ENCODE measurements around the gene MAP3K3.

The MAP3K3 gene

DNA sequence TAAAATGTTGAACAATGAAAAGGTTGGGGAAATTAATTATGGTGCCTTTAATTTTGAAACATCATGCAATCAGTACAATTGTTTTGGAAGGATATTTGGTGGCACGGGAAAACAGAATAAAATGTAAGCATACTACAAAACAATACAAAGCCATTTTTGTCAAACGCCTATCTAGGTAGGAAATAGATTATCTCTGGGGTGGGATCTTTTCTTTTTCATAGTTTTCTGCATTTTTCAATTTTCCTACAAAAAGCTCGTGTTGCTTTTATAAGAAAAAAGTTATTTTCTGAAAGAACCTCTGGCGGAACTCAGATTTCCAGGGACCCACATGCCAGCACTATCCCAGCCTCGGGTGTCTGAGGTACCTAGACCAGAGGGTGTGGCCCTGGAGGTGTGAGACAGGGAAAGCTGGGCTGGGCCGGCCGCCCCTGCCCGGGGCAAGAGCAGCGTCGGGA is 961 bp upstream of the MAP3K3 start:
- in situ Hi-C loops (cut with MboI; ENCODE audit: low sequenced_read_pairs) = no loop called here

- in situ Hi-C loops (cut with MboI; ENCODE audit: low sequenced_read_pairs) = no loop called here
Measured at GRCh38 chr17:63622574-63623390, 565 bp downstream of the MAP3K3 start.

GRCh38 chr17:63623786-63624530 is 1.7 kb downstream of the MAP3K3 start:
- in situ Hi-C loops (cut with MboI; ENCODE audit: low sequenced_read_pairs) = no loop called here

DNA sequence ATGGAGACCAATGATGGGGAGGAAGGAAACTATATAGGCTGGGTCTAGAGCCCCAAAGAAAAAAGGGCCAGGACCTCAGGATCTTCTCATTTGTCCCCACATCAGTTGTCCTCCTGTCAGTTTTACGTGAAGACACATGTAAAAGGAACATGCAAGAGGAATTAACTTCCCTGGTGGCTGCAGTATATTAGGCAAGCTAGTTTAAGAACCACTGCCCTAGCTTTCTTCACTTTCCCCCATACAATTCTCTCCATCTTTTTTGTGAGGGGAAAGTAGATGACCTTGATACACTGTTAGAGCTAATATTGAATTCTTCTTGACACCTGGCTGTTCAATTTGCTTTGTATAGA is 2.3 kb downstream of the MAP3K3 start:
- in situ Hi-C loops (cut with MboI; ENCODE audit: low sequenced_read_pairs) = no loop called here

DNA sequence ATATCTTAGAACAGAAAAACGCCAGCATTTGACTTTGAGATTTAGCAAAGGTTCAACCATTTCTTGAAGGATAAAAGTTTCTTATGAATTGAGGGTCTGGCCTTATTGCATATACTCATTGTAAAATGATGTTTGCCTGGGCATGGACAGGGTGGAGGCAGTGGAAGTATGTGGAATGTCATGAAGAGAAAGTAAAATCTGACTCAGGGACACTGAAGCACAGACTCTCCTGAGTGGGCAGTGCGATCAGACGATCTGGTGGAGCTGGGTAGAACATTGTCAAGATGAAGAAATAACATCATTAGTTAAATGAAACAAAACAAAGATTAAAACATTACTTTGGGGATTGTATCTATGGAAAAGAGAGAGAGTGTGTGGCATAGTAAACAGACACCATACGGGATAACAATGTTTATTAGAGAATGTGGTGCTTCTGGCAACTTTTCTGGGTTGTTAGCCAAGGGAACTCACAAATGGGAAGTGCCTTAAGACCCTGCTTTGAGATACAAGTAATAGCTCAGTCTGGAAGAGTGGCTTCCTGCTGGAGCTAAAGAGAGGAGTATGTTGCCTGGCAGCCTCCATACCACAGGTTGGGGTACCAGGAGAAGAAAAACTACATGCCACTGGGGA is 4.4 kb downstream of the MAP3K3 start:
- in situ Hi-C loops (cut with MboI; ENCODE audit: low sequenced_read_pairs) = no loop called here

DNA sequence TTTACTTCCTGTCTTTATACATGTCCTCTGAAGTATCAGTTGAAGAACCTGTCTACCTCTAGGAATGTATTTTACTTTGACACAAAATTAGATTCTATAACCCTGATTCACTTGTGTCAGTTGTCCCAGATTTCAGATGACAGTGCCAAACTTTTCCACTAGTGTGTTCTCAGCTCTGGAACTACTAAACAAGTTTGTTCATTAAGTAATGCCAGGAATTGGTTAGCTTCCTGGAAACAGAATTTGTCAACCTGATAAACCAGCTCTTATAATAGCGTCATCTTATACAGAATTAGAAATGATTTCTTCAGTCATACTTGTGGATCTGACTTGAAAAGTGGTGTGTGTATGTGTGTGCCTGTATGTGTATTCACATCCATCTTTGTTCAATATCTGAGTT is 7.4 kb downstream of the MAP3K3 start:
- in situ Hi-C loops (cut with MboI; ENCODE audit: low sequenced_read_pairs) = no loop called here

DNA sequence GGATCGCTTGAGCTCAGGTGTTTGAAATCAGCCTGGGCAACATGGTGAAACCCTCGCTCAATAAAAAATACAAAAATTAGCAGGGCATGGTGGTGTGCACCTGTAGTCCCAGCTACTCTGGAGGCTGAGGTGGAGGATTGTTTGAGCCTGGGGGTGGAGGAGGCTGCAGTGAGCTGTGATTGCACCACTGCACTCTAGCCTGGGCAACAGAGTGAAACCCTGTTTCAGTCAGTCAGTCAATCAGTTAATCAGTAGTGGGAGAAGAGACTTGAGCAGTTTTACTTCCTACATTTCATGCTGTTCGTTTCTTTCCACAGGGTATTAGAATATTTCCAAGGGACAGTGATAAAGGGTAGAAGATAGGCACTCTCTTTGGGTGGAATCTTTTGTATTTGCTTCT is 8.8 kb downstream of the MAP3K3 start:
- in situ Hi-C loops (cut with MboI; ENCODE audit: low sequenced_read_pairs) = no loop called here

DNA sequence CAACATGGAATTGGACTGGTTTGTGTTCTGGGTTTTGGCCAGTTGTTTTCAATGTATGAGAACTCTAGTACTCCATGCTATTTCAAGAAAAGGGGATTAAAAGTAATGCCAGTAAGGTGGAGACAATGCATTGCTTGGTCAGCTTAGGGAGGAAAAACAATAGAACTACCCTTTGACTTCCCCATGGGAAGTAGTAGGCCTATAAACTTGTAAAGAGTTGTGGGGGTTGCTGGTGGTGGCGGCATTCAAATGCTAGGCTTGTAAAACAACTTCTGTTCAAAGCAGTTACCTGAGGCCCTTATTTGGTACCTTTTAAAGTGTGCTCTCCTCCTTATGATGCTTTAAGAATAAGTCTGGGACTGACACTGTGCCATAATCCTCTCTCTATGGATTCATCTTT is 9.4 kb downstream of the MAP3K3 start:
- in situ Hi-C loops (cut with MboI; ENCODE audit: low sequenced_read_pairs) = no loop called here

DNA sequence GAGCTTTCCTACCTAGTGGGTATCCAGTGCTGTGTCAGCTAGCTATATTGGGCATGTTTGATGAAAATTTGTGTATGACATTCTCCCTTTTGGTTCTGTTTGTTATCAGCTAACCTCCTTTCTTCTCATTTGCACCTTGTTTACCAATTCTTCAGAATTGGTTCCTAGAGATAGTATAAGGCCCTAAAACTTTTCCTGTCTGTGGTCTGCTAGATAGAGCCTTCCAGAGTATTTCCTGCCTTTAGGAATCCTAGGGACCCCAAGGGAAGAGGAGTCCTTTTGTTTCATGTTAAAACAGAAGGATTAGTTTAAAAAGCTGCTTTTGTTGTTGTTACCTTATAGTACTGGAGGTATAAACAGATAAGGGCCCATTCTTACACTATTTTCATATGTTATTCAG is 11.5 kb downstream of the MAP3K3 start:
- in situ Hi-C loops (cut with MboI; ENCODE audit: low sequenced_read_pairs) = no loop called here

- in situ Hi-C loops (cut with MboI; ENCODE audit: low sequenced_read_pairs) = no loop called here
Measured at GRCh38 chr17:63634163-63634562, 11.9 kb downstream of the MAP3K3 start.

- in situ Hi-C loops (cut with MboI; ENCODE audit: low sequenced_read_pairs) = no loop called here
Measured at GRCh38 chr17:63634816-63635215, 12.6 kb downstream of the MAP3K3 start.

DNA sequence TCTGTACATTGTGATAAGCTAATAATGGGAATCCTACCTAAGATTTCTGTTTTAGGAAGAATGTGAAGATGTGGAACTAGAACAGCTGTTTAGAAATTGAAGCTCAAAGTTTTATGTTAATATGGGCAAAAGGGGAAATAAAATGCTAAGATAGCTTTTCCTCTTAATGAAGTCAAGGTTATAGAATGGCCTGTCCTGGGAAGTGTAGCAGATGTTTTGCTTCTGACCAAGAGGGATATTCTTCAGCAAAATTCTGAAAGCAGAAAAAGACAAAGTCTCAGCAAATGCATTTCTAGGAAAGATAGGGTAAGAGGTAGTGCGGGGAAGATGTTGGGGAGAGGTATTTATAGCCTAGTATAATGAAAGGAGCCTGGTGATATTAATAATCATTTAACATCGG is 13.1 kb downstream of the MAP3K3 start:
- in situ Hi-C loops (cut with MboI; ENCODE audit: low sequenced_read_pairs) = no loop called here

DNA sequence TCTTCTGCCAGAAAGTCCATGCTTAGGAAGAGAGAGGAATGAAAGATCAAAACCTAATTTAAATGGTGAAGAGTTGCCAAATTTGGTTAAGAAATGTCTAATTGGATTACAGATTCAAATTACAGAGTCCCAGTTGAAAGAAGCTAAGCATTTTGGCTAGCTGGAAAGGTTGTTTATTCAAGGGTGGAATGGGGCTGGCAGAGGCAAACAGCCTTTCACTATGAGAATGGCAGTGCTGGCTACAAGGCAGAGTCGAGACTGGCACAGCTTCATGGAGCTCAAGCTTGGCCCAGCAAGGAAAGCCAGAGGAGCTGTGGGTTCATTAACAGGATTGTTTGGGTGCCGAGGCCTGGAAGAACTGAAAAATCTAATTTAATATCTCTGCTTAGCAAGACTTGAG is 13.6 kb downstream of the MAP3K3 start:
- in situ Hi-C loops (cut with MboI; ENCODE audit: low sequenced_read_pairs) = no loop called here

- in situ Hi-C loops (cut with MboI; ENCODE audit: low sequenced_read_pairs) = no loop called here
Measured at GRCh38 chr17:63639125-63639524, 16.9 kb downstream of the MAP3K3 start.

DNA sequence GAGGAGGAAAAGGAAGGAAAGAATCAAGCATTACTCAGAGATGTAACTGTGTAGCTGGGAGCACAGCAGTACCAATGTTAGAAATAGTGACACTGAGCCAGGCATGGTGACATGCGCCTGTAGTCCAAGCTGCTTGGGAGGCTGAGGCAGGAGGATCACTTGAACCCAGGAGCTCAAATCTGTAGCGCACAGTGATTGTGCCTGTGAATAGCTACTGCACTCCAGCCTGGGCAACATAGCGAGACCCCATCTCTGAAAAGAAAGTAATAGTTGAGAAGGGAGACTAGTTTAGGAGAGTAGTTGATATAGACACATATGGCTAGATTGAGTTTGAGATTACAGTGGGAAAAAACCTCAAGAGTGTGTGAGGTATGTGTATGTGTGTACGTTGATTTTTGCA is 17.8 kb downstream of the MAP3K3 start:
- in situ Hi-C loops (cut with MboI; ENCODE audit: low sequenced_read_pairs) = no loop called here

DNA sequence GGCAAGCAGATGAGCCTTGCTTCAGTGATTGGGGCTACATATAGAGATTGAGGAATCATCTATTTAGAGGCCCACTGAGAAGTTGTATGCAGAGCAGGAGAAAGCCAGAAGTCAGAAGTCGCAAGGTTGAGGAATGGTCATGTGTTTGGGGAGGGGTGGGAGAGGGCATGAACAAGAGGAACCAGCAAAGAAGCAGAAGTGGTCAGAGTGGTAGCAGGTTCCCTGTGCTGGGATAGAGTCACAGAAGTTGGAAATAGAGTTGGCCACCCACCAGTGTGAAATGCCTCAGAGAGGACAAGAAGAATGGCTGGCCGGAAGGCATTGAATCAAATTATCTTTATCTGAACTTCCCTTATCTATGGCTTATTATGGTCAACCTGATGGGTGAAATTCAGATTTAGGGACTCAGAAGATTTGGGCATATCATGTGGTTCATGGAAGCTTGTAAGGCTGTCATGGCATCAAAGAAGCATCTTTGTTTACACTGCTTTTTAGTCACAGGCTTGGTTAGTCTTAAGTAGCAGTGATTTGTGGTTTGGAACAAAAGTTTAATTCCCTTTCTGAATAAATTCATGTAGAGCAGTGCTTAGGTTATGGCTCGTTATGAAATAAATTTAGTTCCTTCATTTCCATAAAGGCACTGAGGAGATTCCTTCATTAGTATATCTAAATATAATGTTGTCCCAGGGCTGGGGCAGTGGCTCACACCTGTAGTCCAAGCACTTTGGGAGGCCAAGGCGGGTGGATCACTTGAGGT is 19.7 kb downstream of the MAP3K3 start:
- in situ Hi-C loops (cut with MboI; ENCODE audit: low sequenced_read_pairs) = no loop called here

DNA sequence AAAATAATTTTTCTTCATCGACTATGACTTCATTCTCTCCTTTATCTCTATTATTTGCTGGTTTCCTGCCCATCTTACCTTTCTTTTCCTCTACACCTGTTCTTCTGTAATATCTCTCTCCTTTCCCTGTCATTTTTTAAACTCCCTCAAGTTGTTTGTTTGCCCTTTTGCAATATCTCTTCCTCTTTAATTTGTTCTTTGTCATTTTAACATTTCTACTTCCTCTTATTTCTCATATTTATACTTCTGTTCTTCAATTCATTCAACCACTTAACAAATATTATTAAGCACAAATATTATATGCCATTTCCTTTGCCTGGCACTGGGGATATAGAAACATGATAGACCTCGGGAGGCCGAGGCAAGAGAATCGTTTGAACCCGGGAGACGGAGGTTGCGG is 22.6 kb downstream of the MAP3K3 start:
- in situ Hi-C loops (cut with MboI; ENCODE audit: low sequenced_read_pairs) = no loop called here

DNA sequence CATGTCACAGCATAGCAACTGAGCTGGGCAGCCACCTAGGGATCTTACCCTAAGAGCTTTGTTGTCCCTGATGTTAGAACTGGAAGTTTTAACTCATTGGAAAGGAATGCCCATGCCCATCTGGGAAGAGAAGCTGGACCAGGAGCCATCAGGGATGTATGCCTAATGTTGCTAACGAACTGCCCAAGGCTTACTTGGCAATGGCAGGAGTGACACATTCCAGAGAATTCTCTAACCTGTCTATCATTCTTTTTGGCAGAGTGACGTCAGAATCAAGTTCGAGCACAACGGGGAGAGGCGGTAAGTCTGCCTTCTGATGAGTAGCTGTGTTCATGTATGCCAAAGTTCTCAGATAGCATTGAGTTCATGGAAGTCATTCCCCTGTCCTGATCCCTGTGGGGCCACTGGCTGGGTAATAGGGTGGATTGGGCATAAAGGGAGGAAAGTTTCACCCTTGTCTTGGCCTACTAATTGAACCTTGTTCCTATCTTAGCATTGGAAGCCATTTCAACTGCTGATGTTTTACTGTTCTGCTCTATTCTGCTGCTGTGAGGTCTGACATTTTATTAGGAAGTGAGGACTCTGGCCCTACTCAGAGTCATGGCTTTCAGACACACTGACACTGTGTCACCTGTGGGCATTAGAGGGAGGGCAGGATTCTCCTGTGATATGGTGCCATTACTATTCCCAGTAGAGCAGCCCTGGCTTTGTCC is 23.7 kb downstream of the MAP3K3 start:
- in situ Hi-C loops (cut with MboI; ENCODE audit: low sequenced_read_pairs) = no loop called here

- in situ Hi-C loops (cut with MboI; ENCODE audit: low sequenced_read_pairs) = no loop called here
Measured at GRCh38 chr17:63646488-63646806, 24.2 kb downstream of the MAP3K3 start.

DNA sequence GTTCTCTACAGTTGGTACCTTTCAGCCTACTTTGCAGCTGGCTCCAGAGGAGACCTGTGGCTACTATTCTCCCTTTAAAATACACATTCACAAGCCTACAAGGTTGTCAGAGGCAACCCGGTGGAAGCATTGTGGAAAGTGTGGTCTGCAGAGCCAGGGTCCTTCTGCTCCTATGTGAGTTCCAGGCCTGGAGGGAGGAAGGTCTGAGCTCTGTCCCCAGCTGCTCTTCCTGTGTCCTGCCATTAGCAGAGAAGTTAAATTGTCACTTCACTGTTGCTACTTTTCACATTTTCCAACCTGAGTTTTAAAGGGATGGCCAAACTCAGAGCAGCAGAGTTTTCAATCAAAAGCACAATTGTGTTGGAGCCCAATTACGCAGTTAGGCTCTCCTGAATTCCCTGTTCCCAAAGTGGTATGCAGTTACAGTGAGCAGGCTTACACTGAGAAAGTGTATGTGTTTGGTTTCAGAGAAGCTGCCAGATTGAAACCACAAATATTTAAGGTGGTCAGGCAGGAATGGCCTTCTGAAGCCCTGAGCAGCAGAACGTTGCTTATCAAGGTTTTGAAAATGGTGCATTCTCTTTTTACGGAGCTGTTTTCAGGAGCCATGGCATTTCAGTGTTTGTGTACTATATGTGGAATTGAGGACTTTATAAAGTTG is 25.0 kb downstream of the MAP3K3 start:
- in situ Hi-C loops (cut with MboI; ENCODE audit: low sequenced_read_pairs) = no loop called here

Data from hTERT RPE-1 (cell line).